Kidney epithelial cell (primary cell): ENCODE results near the gene ZHX3. TPM values are rescaled to one million over a fixed set of nuclear protein-coding genes. Genes with fewer than 3 reads are reported as not detected.

Source experiments
- DNase-seq: peaks from one replicate; pipeline ENCODE4 v3.0.0-alpha.2; 2010; ENCODE audit warnings: low read depth
- H3K27me3 ChIP-seq: 2 replicates; pipeline ENCODE4 v1.6.0; 2011; ENCODE audit warnings: low read length; ENCODE audit not compliant: control insufficient read depth, insufficient read depth
- H3K36me3 ChIP-seq: 2 replicates; pipeline ENCODE4 v1.5.1; 2011; ENCODE audit warnings: low read length; ENCODE audit not compliant: control insufficient read depth, insufficient read depth
- H3K4me3 ChIP-seq: 2 replicates; pipeline ENCODE4 v1.5.1; 2011; ENCODE audit warnings: low read depth, mild to moderate bottlenecking, control low read depth, low read length
- CTCF ChIP-seq: IDR thresholded peaks from 2 replicates; pipeline ENCODE4 v1.5.1; 2011; ENCODE audit warnings: mild to moderate bottlenecking, moderate library complexity, low read length, control low read depth, inconsistent platforms; ENCODE audit not compliant: insufficient read depth, poor library complexity, severe bottlenecking
- total RNA-seq: library from RNA; depleted of rRNA; stranded (reverse); fragments of >200 nt; gene quantifications from 2 replicates; pipeline ENCODE4 v1.2.3, GENCODE V29; 2015

Gene ZHX3
- total RNA-seq, 1 donor from 2014 or later, result 7.6 TPM

GRCh38 chr20:41137614-41138474, 179.7 kb downstream of the ZHX3 start:
- no peaks in the 10 kb centered on the region for H3K36me3 ChIP-seq
- DNase-seq, result no peak
- no peaks in the 10 kb centered on the region for H3K27me3 ChIP-seq
- TF ChIP-seq CTCF, result no peak
- H3K4me3 ChIP-seq, result peak overlapping the region; percentile 84

- Histone ChIP-seq H3K36me3 (no peaks in the 10 kb centered on the region), H3K27me3 (no peaks in the 10 kb centered on the region), H3K4me3 (peak within 1 kb of the TSS; percentile 84)
- TF ChIP-seq CTCF, result no peak
- DNase-seq, result no peak
These were observed 180.6 kb downstream of the ZHX3 start, which contains the start of gene PLCG1 for GRCh38 chr20:41136680-41137613. Gene PLCG1, plus strand, starts transcription at chr20:41137543. Its CDS starts 99 bp downstream, at chr20:41137642.

GRCh38 chr20:41135888-41136679, 181.4 kb downstream of the ZHX3 start:
- H3K4me3 ChIP-seq, result peak overlapping the region; percentile 84
- no peak for DNase-seq
- TF ChIP-seq CTCF, result no peak

GRCh38 chr20:41135187-41135887, 182.2 kb downstream of the ZHX3 start:
- H3K4me3 ChIP-seq, result no peak overlapping the region
- peaks cover 2% of the 10 kb centered on the region for H3K36me3 ChIP-seq
- no peaks in the 10 kb centered on the region for H3K27me3 ChIP-seq
- TF ChIP-seq CTCF, result peak; percentile 77
- no peak for DNase-seq

More at GRCh38 chr20:41135888-41136679, 181.4 kb downstream of the ZHX3 start:
- no peaks in the 10 kb centered on the region for H3K27me3 ChIP-seq
- H3K36me3 ChIP-seq, result peaks cover 2% of the 10 kb centered on the region
